HepG2 (cell line): ENCODE measurements around the gene SRCAP. TPM values are rescaled to one million over a fixed set of nuclear protein-coding genes. Genes with fewer than 3 reads are reported as not detected.

Source experiments
- CENPT ChIP-seq: sonication (generic); formaldehyde crosslinking; IDR thresholded peaks from 2 replicates; pipeline ENCODE4 v1.8.0; 2022; ENCODE audit warnings: low read depth, mild to moderate bottlenecking, moderate library complexity, missing genetic modification reagents
- FIP1L1 ChIP-seq: fragments of 200-400 bp; formaldehyde crosslinking; IDR thresholded peaks from 2 replicates; pipeline ENCODE4 v1.6.1; 2018; ENCODE audit warnings: low read depth, mild to moderate bottlenecking, low read length, moderate library complexity, borderline replicate concordance; ENCODE audit not compliant: insufficient read depth
- HHEX ChIP-seq: IDR thresholded peaks from 2 replicates; pipeline ENCODE4 v1.6.1; 2016; ENCODE audit warnings: control low read depth
- POLR2G ChIP-seq: fragments of 200-400 bp; formaldehyde crosslinking; IDR thresholded peaks from 2 replicates; pipeline ENCODE4 v1.6.1; 2018; ENCODE audit warnings: mild to moderate bottlenecking, low read depth, low read length, moderate library complexity
- THYN1 ChIP-seq: sonication (generic); formaldehyde crosslinking; IDR thresholded peaks from 2 replicates; pipeline ENCODE4 v1.8.1; 2023; ENCODE audit warnings: low read depth, mild to moderate bottlenecking, moderate library complexity, missing genetic modification reagents, borderline replicate concordance
- ZBTB3 ChIP-seq: sonication (generic); formaldehyde crosslinking; IDR thresholded peaks from 2 replicates; pipeline ENCODE4 v1.4.0; 2020; ENCODE audit warnings: low read depth, mild to moderate bottlenecking, moderate library complexity, missing genetic modification reagents, borderline replicate concordance
- ZNF274 ChIP-seq: sonication (generic); formaldehyde crosslinking; IDR thresholded peaks from 2 replicates; pipeline ENCODE4 v1.5.1; 2020; ENCODE audit warnings: mild to moderate bottlenecking, missing genetic modification reagents
- ZNF441 ChIP-seq: sonication (generic); formaldehyde crosslinking; IDR thresholded peaks from 2 replicates; pipeline ENCODE4 v1.7.0; 2021; ENCODE audit warnings: missing genetic modification reagents, borderline replicate concordance
- ZNF503 ChIP-seq: sonication (generic); formaldehyde crosslinking; IDR thresholded peaks from 2 replicates; pipeline ENCODE4 v1.4.0; 2020; ENCODE audit warnings: missing genetic modification reagents
- ZNF546 ChIP-seq: sonication (generic); formaldehyde crosslinking; conservative IDR thresholded peaks from 2 replicates; pipeline ENCODE4 v1.8.1; 2023; ENCODE audit warnings: mild to moderate bottlenecking, missing genetic modification reagents
- ZNF580 ChIP-seq: IDR thresholded peaks from 2 replicates; pipeline ENCODE4 v1.6.1; 2016; ENCODE audit warnings: low read depth, borderline replicate concordance
- ZNF674 ChIP-seq: sonication (generic); formaldehyde crosslinking; IDR thresholded peaks from 2 replicates; pipeline ENCODE4 v1.5.0; 2020; ENCODE audit warnings: low read depth, mild to moderate bottlenecking, missing genetic modification reagents
- polyA plus RNA-seq, 8 experiments: library from polyadenylated mRNA; depleted of rRNA in 3 of 8; stranded (reverse) in 7 of 8; unstranded in 1 of 8; fragments of >200 nt; fragmentation: Illumina TruSeq in 4 of 8; extraction: Trizol in 4 of 8; gene quantifications; 2 replicates each; pipeline versions ENCODE4 v1.2.1 to v1.2.3, GENCODE V29; 2011 to 2016; ENCODE audit warnings: low read depth in 4 of 8, missing spikeins in 1 of 8, mixed read lengths in 1 of 8; ENCODE audit not compliant: insufficient read depth in 1 of 8
- total RNA-seq, 5 experiments: library from RNA; depleted of rRNA; stranded (reverse); fragments of >200 nt; fragmentation: Illumina TruSeq; extraction: Trizol; gene quantifications; 2 replicates each; pipeline ENCODE4 v1.2.3, GENCODE V29; 2016; ENCODE audit warnings: low read depth in 1 of 5
- TF ChIP-seq, protein P1 (sequence below): sonication (generic); formaldehyde crosslinking; IDR thresholded peaks from 2 replicates; pipeline ENCODE4 v1.4.0; 2020; ENCODE audit warnings: missing genetic modification reagents
- TF ChIP-seq, protein P2 (sequence below): sonication (generic); formaldehyde crosslinking; conservative IDR thresholded peaks from 2 replicates; pipeline ENCODE4 v1.4.0; 2020; ENCODE audit warnings: missing genetic modification reagents
- TF ChIP-seq, protein P3 (sequence below): sonication (generic); formaldehyde crosslinking; IDR thresholded peaks from 2 replicates; pipeline ENCODE4 v1.5.0; 2020; ENCODE audit warnings: missing genetic modification reagents

SRCAP gene
- total and polyA plus RNA-seq, 2 of the 13 experiments (the other 11 are each of a cell fraction or from before 2014, with no cell fraction given): 4.9 to 9.0 TPM

DNA sequence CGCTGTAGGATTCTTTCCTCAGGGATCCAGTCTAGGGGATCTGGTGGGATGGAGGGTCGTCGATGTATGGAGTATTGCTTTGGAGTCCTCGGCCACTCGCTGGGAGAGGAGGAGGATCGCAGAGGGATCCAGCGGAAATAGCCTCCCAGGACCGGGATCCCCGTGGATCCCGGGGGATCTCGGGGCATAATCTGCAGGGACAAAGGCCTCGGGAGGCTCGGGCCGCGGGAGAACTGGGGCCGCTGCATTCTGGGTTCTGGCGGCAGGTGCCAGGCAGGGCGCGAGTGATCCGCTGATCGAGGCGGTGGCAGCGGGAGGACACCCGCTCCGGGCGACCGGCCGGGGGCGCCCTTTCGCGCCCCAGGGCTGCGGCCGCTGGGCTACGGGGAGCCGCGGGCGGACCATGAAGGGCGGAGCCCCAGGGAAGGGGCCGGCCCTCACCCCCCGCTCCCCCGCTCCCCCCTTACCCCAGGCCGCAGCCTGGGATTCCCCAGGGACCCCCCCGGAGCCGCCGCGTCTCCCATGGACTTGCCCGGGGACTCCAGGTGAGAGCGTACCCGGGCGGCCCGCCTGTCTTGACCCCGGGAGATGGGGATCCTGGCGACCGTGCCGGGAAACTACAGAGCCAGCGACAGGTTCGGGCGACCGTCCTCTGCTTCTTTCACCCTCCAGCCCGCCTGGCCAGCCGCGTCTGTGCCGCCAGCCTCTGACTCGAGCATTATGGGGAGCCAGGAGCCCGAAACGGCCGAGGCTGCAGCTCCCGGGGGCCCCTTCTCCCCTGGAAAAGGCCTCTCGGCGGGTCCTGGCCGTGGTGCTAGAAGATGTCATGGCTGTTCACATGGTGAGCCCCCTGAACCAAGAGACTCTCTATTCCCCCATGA, 47.6 kb upstream of the SRCAP start (continued):
- TF ChIP-seq, protein P1, sequence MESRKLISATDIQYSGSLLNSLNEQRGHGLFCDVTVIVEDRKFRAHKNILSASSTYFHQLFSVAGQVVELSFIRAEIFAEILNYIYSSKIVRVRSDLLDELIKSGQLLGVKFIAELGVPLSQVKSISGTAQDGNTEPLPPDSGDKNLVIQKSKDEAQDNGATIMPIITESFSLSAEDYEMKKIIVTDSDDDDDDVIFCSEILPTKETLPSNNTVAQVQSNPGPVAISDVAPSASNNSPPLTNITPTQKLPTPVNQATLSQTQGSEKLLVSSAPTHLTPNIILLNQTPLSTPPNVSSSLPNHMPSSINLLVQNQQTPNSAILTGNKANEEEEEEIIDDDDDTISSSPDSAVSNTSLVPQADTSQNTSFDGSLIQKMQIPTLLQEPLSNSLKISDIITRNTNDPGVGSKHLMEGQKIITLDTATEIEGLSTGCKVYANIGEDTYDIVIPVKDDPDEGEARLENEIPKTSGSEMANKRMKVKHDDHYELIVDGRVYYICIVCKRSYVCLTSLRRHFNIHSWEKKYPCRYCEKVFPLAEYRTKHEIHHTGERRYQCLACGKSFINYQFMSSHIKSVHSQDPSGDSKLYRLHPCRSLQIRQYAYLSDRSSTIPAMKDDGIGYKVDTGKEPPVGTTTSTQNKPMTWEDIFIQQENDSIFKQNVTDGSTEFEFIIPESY (CRISPR knock-in tag): 0 out of 2 replicates have a peak, but pooled peaks have one; percentile 6
- TF ChIP-seq HHEX (CRISPR knock-in tag) (no peak), ZNF546 (peak; percentile 28; the same call in 1 of the 2 replicates), POLR2G (no peak; the same call in 1 of the 2 replicates), ZBTB3 (peak; percentile 28; the same call in 1 of the 2 replicates), ZNF674 (CRISPR knock-in tag) (no peak), ZNF274 (CRISPR knock-in tag) (no peak), ZNF580 (CRISPR knock-in tag) (peak; percentile 64; the same call in 1 of the 2 replicates), ZNF503 (CRISPR knock-in tag) (peak; percentile 45; the same call in 1 of the 2 replicates), FIP1L1 (no peak), ZNF441 (CRISPR knock-in tag) (no peak), CENPT (CRISPR knock-in tag) (no peak), THYN1 (0 out of 2 replicates have a peak, but pooled peaks have one; percentile 55)
- TF ChIP-seq, protein P2, sequence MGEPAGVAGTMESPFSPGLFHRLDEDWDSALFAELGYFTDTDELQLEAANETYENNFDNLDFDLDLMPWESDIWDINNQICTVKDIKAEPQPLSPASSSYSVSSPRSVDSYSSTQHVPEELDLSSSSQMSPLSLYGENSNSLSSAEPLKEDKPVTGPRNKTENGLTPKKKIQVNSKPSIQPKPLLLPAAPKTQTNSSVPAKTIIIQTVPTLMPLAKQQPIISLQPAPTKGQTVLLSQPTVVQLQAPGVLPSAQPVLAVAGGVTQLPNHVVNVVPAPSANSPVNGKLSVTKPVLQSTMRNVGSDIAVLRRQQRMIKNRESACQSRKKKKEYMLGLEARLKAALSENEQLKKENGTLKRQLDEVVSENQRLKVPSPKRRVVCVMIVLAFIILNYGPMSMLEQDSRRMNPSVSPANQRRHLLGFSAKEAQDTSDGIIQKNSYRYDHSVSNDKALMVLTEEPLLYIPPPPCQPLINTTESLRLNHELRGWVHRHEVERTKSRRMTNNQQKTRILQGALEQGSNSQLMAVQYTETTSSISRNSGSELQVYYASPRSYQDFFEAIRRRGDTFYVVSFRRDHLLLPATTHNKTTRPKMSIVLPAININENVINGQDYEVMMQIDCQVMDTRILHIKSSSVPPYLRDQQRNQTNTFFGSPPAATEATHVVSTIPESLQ (CRISPR knock-in tag): no peak
- TF ChIP-seq, protein P3, sequence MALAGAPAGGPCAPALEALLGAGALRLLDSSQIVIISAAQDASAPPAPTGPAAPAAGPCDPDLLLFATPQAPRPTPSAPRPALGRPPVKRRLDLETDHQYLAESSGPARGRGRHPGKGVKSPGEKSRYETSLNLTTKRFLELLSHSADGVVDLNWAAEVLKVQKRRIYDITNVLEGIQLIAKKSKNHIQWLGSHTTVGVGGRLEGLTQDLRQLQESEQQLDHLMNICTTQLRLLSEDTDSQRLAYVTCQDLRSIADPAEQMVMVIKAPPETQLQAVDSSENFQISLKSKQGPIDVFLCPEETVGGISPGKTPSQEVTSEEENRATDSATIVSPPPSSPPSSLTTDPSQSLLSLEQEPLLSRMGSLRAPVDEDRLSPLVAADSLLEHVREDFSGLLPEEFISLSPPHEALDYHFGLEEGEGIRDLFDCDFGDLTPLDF (CRISPR knock-in tag): peak; percentile 78
